Ovary (tissue), 3 donors: Measurements from ENCODE around the gene GNB1L.
"Not testable (repeated sequence)": the region's sequence is repeated elsewhere in the genome, so short reads cannot be mapped to it uniquely, and the experiment has no call there.

Experiments
- CTCF ChIP-seq, 3 donors: fragments of 450-650 bp in 2 of 3; fragments of 200-600 bp in 1 of 3; IDR thresholded peaks; one replicate each; pipeline versions ENCODE4 v1.5.1 to v1.8.0; 2016 to 2022; ENCODE audit warnings: antibody characterized with exemption in 3 of 3, mild to moderate bottlenecking in 1 of 3
- EP300 ChIP-seq: sonication (generic); formaldehyde crosslinking; IDR thresholded peaks from one replicate; pipeline ENCODE4 v1.6.1; 2017; ENCODE audit warnings: antibody characterized with exemption
- donor health status: DM: no; HTN: no; CAD: no.

- not testable (repeated sequence) for TF ChIP-seq CTCF (IDR thresholded peaks at IDR 0.05); EP300
Measured at GRCh38 chr22:19792383-19792896, 62.2 kb downstream of the GNB1L start.
